ENCODE results near the gene HAPLN1. TPM values are rescaled to one million over a fixed set of nuclear protein-coding genes. Genes with fewer than 3 reads are reported as not detected.

The HAPLN1 gene
- total and polyA plus RNA-seq, 2 of the 8 experiments (the other 6 are each of a cell fraction or from before 2014, with no cell fraction given): 0.56 to 2.1 TPM

DNA sequence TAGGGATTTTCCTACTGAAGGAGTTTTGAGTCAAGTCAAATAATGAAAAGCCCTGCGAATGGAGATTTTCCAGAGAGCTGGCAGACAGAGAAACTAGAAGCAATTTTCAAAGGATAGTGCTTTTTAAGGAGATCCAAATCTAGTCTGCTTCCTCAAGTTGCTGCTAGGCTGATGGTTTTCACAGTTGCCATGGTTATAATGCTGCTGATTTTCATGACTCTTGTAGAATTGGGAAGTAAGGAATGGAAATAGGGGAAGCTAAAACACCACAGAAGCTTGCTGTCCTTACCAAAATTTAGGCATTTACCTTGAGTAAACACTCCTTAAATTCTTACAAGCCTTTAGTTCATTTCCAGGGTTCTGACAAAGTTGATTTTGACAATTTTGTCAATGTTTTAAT is 30.1 kb upstream of the HAPLN1 start:
- Histone ChIP-seq H3K4me1 (replicated peaks in 1 of 4; ENCODE audit: control insufficient read depth in 3 of 4, insufficient read depth in 4 of 4, low read length in 3 of 4) (no peaks in the 10 kb centered on the region), H2BK20ac (ENCODE audit: low read length) (no peak overlapping the region), H3K4ac (replicated peaks; ENCODE audit: insufficient read length, low read depth, low read length) (no peak overlapping the region), H4K91ac (replicated peaks; ENCODE audit: insufficient read length, low read length) (no peak overlapping the region), H3K4me3 (ENCODE audit: extremely low read depth in 1 of 4, insufficient read depth in 2 of 4, low read depth in 3 of 4, low read length in 4 of 4) (no peak overlapping the region), H3K79me1 (ENCODE audit: low read depth, low read length) (no peaks in the 10 kb centered on the region), H3K23me2 (ENCODE audit: low read depth, low read length) (no peaks in the 10 kb centered on the region; the same call in 1 of the 2 replicates), H2BK5ac (ENCODE audit: low read depth, low read length) (no peak overlapping the region), H2BK15ac (ENCODE audit: low read length) (no peak overlapping the region), H3K27me3 (replicated peaks in 1 of 4; ENCODE audit: control insufficient read depth in 3 of 4, extremely low read depth in 1 of 4, insufficient read depth in 3 of 4, low read length in 3 of 4) (no peaks in the 10 kb centered on the region), H3K56ac (replicated peaks; ENCODE audit: insufficient read length, low read depth, low read length) (no peak overlapping the region), H4K20me1 (replicated peaks in 1 of 2; ENCODE audit: control insufficient read depth in 1 of 2, insufficient read depth in 2 of 2, low read length in 2 of 2) (no peaks in the 10 kb centered on the region), H3K18ac (ENCODE audit: extremely low read depth, low read length) (no peak overlapping the region), H4K8ac (ENCODE audit: extremely low read depth, insufficient read depth, low read length) (no peak overlapping the region), H3K9me3 (ENCODE audit: insufficient read depth in 2 of 2, low read depth in 1 of 2, low read length in 1 of 2) (peaks cover 2% of the 10 kb centered on the region in 2 experiments; a peak in 2 of 4 replicates), H3K9ac (replicated peaks in 1 of 4; ENCODE audit: extremely low read depth in 1 of 4, low read depth in 3 of 4, low read length in 3 of 4) (no peak overlapping the region), H3K23ac (ENCODE audit: insufficient read length) (no peak overlapping the region), H3K27ac (ENCODE audit: low read depth, low read length) (no peak overlapping the region), H3K4me2 (ENCODE audit: insufficient read depth in 1 of 2, low read depth in 2 of 2, low read length in 2 of 2) (no peak overlapping the region), H2AK5ac (ENCODE audit: low read depth, low read length) (no peak overlapping the region), H4K5ac (ENCODE audit: insufficient read length, low read depth, low read length) (no peak overlapping the region), H2BK120ac (replicated peaks; ENCODE audit: low read depth, low read length) (no peak overlapping the region), H3K14ac (ENCODE audit: insufficient read length) (no peak overlapping the region), H3K36me3 (ENCODE audit: control insufficient read depth in 2 of 4, insufficient read depth in 4 of 4, low read length in 3 of 4) (no peaks in the 10 kb centered on the region), H2AFZ (ENCODE audit: low read length) (no peak overlapping the region), H2BK12ac (ENCODE audit: low read depth, low read length) (no peak overlapping the region), H3K79me2 (ENCODE audit: control insufficient read depth in 1 of 2, insufficient read depth in 2 of 2, low read length in 2 of 2) (no peaks in the 10 kb centered on the region)
- ChIA-PET POLR2A (ENCODE audit: partially characterized antibody) (no interaction called here), CTCF (ENCODE audit: partially characterized antibody) (no interaction called here)
- FAIRE-seq (no peak), DNase-seq (ENCODE audit: low read depth in 1 of 2, low spot score in 2 of 2) (no peak)
- WGBS, 2 experiments (ENCODE audit: extremely low coverage in 1 of 2, insufficient coverage in 1 of 2, insufficient read length in 1 of 2, insufficient replicate concordance in 2 of 2, low coverage in 1 of 2, low lambda C conversion rate in 2 of 2, missing lambda C conversion rate in 1 of 2): 100% methylated on average over 1 of the region's 1 CpG; no CpG with 5 or more reads in 1 of the 2 experiments
- TF ChIP-seq BRCA1 (IDR thresholded peaks at IDR 0.05; ENCODE audit: low read depth, low read length) (no peak), SAP30 (IDR thresholded peaks at IDR 0.05; ENCODE audit: insufficient read depth, insufficient replicate concordance, low read length) (no peak), CHD2 (IDR thresholded peaks at IDR 0.05; ENCODE audit: low read length) (no peak), RNF2 (IDR thresholded peaks at IDR 0.05; ENCODE audit: borderline replicate concordance, low read depth, low read length, missing control alignments, poor library complexity, severe bottlenecking) (no peak), SRF (IDR thresholded peaks at IDR 0.05; ENCODE audit: low read depth, low read length) (no peak), PHF8 (conservative IDR thresholded peaks at IDR 0.05; ENCODE audit: low read depth, low read length) (no peak), SP1 (IDR thresholded peaks at IDR 0.05; ENCODE audit: low read depth, low read length) (no peak), MAX (IDR thresholded peaks at IDR 0.05) (no peak), HDAC2 (IDR thresholded peaks at IDR 0.05; ENCODE audit: borderline replicate concordance in 1 of 2, low read depth in 2 of 2, low read length in 2 of 2) (no peak), SIRT6 (IDR thresholded peaks at IDR 0.05; ENCODE audit: low read length) (no peak), SIN3A (conservative IDR thresholded peaks at IDR 0.05 in 1 of 2, IDR thresholded peaks at IDR 0.05 in 1 of 2; ENCODE audit: low read depth in 1 of 2, low read length in 2 of 2) (no peak), SIX5 (IDR thresholded peaks at IDR 0.05; ENCODE audit: low read depth, low read length) (no peak), ZNF274 (IDR thresholded peaks at IDR 0.05; ENCODE audit: borderline replicate concordance, extremely low read depth, low read length) (no peak)
